Measurements from ENCODE around the gene OGDH.
A peak's percentile ranks its signal among the peaks of the same experiment; 100 is the strongest.
"Not testable (repeated sequence)": the region's sequence is repeated elsewhere in the genome, so short reads cannot be mapped to it uniquely, and the experiment has no call there.

The OGDH gene

DNA sequence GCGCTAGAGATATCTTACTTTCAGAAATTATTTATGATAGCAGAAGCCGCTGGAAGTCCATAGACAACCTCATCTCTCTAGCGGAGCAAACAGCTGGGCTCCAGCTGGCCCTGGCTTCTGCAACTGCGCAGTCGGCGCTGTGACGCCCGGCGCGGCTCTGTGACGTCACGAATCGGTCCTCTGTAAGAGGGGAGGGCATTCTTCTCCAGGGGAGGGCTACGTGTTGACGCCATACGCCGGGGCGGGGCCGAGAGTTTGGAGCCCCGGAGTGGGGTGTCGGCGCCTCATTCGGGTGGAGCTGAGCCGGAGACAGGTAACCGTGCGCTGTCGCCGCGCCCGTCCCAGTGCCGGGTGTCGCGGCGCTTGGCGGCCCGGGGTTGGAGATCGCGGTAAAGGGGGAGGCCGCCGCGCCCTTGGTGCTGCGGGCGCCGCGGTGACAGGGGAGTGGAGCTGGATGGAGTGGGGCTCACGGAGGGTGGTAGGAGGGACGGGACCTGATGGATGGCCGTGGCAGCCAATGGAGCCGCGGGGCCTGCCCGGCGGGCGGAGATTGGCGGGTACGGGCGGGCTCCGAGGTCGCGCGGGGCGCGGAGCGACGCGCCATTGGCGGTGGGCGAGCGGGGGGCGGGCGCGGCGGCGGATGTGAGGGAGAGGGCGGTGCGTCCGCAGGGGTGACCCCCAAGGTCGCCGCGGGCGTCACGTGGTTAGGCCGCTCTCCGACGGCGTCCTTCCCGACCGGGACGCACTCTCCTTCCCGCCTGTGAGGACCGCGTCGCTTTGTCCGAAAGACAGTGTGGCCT, at the start of gene OGDH:
Gene OGDH, plus strand, starts transcription at position 287 of the 800 bp plus-strand sequence. CDS start 17,717 bp downstream, outside the sequence.
- DNase-seq (ENCODE audit: low read depth): peak; percentile 88

DNA sequence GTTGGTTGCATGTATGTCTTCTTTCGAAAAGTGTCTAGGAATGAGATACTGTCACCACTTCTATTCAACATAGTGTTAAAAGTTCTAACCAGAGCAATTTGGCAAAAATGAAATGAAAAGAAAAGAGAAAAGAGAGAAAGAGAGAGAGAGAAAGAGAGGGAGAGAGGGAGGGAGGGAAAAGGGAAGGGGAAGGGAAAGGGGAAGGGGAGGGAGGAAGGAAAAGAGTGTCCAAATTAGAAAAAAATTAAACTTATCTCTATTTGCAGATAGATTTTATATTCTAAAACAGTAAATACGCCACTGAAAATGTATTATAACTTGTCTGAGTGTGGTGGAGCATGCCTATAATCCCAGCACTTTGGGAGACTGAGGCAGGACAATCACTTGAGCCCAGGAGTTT, 48.9 kb upstream of the OGDH start:
- no peak for DNase-seq (ENCODE audit: low read depth)

DNA sequence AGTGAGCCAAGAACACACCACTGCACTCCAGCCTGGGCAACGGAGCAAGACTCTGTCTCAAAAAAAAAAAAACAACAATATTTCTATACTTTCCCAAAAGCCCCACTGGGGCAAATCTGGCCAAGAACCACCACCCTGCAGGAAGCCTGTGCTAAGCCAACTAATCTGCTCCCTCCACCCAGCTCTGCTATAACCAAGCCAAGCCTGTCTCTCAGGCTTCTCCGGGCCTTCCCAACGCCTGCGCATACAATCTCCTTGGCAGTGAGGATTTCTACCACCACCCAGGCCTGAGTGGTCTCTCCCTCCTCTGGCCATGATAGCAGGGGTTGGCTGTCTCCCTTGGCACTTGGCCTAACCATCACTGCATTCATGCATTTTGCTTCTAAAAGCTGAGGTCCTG, 46.9 kb upstream of the OGDH start:
- no peak for DNase-seq (ENCODE audit: low read depth)

DNA sequence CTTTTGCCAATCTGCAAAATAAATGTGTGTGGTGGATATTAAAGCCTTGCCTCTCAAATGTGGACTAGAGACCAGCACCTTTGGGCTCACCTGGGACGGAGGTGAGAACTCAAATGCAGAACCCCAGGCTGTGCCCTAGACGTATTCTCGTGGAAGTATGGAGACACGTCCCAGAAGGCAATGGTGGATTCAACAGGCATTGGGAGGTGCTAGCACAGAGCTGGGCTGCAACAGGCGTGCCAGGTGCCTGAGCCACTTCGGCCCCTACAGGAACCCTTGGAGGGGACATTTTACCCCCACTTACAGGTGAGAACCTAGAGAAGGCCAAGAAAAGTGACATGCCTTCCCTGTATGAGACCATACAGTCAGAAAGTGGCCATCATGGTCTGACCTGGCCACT, 44.9 kb upstream of the OGDH start:
- no peak for DNase-seq (ENCODE audit: low read depth)

DNA sequence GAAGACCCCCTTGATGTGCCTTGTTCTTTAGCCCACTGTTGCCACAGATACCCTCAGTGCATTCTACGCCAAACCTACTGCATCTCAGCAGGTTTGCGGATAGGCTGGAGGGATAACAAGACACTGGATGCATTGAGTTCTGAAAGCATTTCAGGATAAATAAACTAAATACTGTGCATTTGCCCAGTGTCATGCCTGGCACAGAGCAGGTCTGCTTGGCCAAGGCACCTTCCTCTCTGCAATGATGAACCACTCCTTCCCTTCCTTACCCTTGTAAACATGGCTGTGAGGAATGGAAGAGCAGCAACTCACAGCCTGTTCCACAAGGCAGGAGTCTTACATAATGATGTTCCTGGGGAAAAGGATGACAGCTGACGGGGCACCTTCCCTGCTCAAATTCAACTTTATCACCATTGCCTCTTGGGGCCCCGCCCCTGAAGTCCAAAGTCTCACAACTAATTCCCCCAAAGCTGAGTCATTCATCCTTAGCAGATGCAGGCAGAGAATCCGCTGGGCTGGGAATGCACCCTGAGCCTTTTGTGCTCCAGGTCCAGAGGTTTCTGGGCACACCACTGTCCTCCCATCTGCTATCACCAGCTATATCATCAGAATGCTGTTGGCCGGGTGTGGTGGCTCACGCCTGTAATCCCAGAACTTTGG, 44.3 kb upstream of the OGDH start:
- DNase-seq (ENCODE audit: low read depth): peak; percentile 23

DNA sequence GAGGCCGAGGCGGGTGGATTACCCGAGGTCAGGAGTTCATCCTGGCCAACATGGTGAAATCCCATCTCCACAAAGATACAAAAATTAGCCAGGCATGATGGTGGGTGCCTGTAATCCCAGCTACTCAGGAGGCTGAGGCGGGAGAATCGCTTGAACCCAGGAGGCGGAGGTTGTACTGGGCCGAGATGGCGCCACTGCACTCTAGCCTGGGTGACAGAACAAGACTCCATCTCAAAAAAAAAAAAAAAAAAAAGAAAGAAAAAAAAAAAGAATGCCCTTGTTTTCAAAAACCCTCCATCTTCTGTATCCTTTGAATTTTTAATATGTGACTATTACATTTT, 43.8 kb upstream of the OGDH start:
- not testable (repeated sequence) for DNase-seq (ENCODE audit: low read depth)

DNA sequence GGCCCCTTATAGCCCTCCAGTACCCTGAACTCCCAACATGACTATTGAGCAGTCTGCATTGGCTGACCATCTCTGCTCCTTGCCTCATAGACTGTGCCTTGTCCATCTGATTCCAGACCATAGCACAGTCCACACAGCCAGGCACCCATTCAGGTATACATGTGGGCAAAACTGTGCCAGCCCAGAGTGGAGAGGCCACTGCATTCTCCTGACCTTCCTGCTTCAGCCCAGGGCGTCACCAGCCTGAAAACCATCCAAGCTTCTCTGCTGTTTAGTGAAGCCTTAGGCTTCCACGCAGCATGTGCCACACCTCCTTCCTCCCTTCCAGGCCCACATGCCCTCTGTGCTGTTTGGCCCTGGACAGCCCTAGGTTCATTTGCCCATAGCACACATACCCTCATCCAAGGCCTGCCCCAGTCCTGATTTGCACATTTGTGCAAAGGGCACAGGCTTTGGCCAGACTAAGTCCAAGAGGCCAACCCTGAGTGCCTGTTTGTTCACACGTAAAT, 43.2 kb upstream of the OGDH start:
- no peak for DNase-seq (ENCODE audit: low read depth)

DNA sequence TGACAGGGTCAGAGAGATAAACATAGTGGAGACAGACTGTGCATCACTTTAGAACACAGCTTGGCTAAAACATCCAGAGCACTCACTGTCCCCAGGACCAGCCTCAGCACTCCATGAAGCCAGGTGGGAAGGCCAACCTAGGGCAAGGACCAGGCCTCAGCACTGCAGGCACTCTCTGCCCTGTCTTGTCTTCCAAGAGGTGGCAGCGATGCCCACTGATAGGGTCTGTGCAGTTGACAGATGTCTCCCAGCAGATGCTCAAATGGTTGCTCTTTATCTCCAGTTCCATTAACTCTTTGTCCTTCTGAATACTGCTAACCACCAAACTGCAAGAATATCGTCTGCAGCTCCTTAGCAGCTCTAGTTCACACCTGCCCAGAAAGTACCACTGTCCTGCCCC, 41.8 kb upstream of the OGDH start:
- DNase-seq (ENCODE audit: low read depth): no peak

DNA sequence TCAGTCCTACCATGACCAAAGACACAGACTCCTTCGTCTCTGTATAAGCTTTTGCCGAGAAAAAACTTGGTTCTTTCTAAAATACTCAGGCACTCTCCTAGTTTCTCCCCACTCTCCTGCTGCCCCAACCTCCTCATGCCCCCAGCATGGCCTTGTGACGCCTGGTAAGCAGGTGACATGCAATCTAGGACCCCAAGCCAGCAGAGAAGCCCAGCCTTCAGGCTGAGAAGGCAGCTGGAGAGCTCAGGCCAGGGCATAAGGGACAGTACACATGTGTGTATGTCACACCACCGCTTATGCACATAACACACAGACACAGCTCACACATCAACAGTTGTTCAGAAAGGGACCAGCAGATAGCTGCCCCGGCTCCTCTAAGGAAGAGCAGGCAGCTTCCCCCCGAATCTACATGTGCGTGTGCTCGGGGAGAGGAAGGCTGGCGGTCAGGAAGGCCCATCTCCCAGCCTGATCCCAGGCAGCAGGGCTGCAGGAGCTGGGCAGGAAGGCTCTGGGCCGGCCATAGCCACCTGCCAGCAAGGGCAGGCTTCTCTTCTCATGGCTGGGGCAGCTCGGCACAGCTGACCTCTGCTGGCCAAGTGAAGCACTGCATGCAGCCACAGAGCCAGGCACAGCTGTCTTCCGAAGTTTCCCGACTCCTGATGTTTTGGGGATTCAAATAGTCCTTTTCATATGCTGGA, 41.2 kb upstream of the OGDH start:
- DNase-seq (ENCODE audit: low read depth): no peak

DNA sequence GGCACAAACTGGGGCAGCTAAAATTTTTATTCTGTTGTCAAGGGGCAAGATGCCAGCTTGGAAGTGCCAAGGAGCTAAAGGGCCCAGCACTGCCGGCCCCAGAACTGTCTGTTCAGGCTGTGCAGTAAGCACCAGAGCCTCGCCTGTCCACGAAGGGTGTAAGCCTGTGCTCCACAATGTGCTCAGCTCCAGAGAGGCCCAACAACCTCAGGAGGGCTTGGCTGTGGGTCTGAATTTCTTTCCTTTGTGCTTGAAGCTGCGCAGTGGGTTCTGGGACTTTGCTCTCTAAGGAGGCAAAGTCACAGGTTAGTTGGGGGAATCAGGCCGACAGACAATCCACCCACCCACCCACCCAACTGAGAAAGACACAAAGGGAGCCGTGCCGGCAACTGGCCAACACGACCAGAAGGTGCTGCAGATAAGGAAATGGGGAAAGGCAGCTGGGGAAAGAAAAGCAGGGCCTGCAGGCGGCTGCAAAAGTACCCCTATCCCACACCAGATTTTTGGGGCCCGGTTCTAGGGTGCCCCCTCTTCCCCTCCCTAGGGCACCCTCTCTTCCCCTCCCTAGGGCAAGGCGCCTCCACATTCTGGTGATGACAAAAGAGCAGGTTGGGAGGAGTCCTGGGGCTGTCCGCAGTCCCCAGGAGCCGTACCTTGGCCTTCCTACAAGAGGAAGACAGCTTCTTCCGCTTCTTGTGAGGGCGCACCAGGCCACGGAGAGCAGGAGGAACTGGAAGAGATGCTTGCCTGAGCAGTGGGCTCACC, 40.5 kb upstream of the OGDH start:
- DNase-seq (ENCODE audit: low read depth): no peak

DNA sequence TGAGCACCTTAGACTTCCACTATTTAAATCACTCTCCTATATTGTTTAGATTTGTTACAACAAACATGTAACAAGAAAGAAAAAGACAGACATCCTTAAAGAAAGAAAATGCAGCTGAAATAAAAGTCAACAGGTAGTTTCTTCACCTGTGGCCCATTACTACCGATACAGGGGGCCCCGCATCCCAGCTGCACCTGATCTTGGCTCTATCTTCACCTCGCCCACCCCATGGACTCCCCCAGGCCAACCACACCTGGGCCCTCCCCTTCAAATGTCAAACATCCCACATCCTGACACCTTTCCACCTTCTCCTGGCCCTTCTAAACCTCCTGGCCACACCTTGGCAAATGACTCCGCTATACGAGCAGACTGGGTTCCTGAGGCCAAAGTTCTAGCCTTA, 39.7 kb upstream of the OGDH start:
- DNase-seq (ENCODE audit: low read depth): no peak

DNA sequence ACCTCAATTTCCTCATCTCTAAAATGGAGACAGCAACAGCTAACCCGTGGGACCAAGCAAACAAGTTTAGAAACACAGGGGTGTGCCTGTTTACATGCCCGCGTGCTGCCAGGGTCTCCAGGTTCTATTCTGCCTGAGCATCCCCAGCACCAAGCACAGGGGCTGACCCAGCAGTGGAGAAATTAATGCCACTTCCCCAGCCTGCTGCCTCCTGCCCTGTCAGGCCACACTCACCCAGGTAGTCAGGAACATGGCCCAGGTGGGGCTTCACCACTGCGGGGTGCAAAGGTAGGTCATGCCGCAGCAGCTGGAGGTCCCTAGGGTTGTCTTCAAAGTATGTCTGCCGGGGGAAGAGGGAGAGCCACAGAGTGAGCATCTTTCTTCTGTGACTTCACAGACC, 38.5 kb upstream of the OGDH start:
- DNase-seq (ENCODE audit: low read depth): no peak

DNA sequence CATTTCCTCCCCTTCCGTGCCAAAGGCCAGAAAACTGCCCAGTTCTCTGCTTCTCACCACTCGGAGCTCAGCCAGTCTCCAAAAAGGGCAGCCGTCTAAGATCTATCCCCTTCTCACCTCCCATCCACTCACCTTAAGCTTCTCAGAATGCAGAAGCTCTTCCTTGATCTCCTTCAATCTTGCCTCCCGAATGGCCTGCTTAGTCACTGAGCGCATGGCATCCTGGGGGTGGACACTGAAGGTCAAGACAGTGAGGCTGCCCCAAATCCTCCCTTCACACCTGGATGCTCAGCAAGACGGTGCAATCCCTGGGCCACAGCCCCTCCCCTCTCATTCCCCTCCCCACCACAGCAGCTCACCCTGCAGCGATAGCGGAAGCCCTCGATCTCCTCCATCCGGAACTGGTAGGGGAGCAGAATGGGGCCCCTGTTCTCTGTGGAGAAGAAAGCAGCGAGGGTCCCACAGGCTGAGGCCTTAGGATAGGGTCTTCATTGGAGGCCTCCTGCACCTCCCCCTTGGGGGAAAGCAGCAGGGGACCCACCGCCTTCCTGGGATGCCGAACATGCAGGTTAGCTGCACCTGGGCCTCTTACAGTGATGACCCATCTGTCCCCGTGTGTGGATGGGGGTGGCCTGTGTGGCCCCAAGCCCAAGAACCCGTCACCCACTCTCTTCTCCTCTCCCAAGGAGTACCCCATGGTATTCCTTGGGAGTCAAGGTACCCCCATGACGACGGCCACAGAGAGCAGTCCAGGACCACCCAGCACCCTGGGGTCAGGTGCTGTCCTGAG, 37.5 kb upstream of the OGDH start:
- DNase-seq (ENCODE audit: low read depth): no peak

DNA sequence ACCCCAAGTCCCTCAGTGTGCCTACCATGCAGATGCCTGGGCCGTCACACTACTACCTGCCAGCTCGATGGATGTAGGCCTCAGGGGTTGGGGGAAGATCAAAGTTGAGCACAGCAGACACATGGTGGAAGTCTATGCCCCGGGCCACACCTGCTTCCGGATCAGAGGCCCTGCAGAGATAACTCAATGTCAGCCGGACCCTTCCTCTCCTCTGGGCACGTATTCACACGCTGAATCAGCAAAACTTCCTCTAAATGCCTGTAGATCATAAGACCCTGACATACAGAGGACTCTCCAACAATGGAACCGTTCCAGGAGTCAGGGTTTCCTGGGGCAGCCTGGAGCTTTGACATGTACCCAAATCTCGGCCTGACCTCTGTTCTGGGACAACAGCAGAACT, 36.5 kb upstream of the OGDH start:
- DNase-seq (ENCODE audit: low read depth): no peak

DNA sequence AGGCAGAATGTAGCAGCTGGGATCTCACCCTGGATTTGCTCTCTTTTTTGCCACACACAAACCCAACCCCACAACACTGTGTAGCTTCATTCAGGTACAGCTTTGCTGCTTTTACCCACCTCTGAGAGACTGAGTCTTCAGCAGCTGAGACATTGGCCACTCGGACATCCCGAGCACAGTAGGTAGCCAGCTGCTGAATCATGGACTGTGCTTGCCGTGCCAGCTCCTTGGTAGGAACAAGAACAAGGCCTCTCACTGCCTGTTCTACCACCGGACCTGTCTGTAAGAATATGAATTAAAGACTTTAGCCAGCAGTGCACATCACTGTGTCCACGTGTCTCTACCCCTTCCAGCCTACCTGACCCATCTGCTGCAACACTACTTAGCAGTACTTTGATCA, 33.7 kb upstream of the OGDH start:
- DNase-seq (ENCODE audit: low read depth): no peak

DNA sequence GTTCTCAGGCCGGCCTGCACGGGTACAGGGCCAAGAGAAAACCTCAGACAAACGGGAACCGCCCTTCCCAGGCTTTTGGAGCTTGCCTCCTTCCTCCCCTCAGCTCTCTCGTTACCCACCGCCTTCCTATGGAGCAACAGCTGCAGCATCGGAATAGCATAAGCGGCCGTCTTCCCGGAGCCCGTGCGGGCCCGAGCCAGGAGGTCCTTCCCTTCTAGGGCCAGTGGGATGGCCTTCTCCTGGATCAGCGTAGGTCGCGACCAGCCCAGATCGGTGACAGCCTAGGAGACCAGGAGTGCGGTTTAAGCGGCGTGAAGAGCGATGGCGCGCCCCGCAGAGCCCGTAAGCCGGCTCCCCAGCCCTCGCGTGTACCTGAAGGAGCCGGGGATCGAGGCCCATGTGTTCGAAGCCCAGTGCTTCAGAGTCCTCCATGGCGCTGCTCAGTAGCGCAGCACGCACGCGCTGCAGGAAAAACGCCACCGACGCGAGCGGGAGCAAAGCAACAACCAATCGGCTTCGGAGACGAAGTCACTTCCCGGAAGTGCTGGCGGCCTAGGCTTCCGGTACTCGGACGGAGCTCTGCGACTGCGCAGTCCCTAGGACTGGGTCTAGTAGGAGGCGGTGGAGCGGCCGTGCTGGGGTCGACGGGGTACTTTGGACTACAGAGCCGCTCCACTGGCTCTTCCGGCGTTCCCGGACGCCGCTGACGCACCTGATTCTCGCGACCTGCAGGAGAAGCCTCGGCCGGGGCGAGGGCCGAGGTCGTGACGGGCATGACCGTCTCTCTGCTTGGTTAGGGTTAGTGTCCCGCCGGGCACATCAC, 32.8 kb upstream of the OGDH start, which contains the start of gene DDX56:
Gene DDX56, minus strand, starts transcription at position 445 of the 823 bp plus-strand sequence. Its CDS starts 13 bp downstream, at position 432.
- DNase-seq (ENCODE audit: low read depth): peak; percentile 77

DNA sequence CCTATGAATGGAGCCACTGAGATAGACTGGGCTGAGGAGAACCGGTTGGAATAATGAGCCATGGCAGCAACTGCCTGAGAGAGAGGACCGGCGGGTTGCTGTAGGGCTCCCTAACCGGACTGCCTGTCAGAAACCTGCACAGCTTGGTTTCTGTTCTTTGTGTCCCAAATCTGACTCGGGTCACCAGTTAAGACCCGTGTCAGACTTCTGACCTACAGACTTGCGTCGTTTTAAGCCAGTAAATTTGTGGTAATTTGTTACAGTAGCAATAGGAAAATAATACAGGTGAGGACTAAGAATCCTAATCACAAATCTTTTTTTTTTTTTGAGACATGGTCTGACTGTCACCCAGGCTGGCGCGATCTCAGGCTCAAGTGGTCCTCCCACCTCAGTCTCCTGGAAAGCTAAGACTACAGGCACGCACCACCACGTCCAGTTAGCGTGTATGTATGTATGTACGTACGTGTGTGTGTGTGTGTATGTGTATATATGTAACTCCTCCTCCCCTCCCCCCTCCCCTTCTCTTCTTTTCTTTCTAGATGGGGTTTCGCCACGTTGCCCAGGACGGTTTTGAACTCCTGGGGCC, 32.0 kb upstream of the OGDH start:
- no peak for DNase-seq (ENCODE audit: low read depth)

DNA sequence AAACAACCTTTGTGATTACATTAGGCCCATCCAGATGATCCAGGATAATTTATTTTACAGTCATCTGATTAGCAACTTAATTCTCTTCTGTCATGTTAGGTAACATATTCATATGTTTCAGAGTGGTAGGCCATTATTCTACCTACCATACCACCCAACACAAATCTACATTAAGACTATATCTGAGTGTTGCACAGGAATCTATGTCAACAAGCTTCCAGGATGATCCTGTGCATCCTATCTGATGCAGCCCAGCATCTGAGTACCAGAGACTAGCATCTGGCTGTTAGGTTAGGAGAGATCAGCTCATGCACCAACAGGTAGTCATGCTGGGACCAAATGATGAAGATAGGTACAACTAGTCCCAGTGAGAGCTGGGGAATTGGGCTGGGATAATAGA, 31.4 kb upstream of the OGDH start:
- DNase-seq (ENCODE audit: low read depth): no peak

DNA sequence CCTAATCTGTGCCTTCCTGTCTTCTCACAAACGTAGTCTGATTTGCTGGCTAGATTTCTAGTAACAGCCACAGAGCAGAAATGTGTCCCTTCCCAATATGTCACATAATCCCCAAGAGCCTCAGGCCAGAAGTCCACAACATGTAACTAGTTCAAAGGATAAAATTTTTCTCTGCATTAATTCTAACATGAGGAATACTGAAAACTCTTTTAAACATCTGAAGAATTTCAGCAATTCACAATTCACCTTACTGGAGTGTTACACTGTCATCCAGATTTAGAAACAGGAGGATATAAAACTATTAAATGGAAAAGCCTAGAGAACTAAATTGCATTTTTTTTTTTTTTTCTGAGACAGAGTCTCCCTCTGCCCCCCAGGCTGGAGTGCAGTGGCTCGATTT, 30.2 kb upstream of the OGDH start:
- DNase-seq (ENCODE audit: low read depth): no peak

Measured in HS-27A (cell line).